Renal cortical epithelial cell (primary cell): Measurements from ENCODE around the gene EIF4A2. TPM values are rescaled to one million over a fixed set of nuclear protein-coding genes. Genes with fewer than 3 reads are reported as not detected.
"Not testable (repeated sequence)": the region's sequence is repeated elsewhere in the genome, so short reads cannot be mapped to it uniquely, and the experiment has no call there.

Experiments used
- DNase-seq: peaks from one replicate; pipeline ENCODE4 v3.0.0-alpha.2; 2011; ENCODE audit warnings: low read depth
- total RNA-seq: library from RNA; depleted of rRNA; stranded (reverse); fragments of >200 nt; gene quantifications from 2 replicates; pipeline ENCODE4 v1.2.3, GENCODE V29; 2014

The EIF4A2 gene
- total RNA-seq, 1 donor from 2014 or later, result 725 TPM

DNA sequence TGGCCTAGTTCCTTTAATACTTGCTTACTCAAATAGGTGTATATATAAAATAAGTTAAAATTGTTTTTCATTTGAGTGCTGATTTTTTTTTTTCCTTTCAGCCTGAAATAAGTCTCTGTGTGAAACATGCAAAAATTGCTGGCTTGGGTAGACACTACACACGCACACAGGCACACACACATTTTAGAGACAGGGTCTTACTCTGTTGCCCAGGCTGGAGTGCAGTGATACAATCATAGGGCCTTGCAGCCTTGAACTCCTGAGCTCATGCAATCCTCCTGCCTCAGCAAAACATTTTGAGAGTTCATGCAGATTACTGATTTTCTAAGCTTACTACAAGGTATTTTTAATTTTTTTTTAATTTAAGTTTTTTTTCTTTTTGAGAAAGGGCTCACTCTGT lies 35.6 kb downstream of the EIF4A2 start:
- no peak for DNase-seq

DNA sequence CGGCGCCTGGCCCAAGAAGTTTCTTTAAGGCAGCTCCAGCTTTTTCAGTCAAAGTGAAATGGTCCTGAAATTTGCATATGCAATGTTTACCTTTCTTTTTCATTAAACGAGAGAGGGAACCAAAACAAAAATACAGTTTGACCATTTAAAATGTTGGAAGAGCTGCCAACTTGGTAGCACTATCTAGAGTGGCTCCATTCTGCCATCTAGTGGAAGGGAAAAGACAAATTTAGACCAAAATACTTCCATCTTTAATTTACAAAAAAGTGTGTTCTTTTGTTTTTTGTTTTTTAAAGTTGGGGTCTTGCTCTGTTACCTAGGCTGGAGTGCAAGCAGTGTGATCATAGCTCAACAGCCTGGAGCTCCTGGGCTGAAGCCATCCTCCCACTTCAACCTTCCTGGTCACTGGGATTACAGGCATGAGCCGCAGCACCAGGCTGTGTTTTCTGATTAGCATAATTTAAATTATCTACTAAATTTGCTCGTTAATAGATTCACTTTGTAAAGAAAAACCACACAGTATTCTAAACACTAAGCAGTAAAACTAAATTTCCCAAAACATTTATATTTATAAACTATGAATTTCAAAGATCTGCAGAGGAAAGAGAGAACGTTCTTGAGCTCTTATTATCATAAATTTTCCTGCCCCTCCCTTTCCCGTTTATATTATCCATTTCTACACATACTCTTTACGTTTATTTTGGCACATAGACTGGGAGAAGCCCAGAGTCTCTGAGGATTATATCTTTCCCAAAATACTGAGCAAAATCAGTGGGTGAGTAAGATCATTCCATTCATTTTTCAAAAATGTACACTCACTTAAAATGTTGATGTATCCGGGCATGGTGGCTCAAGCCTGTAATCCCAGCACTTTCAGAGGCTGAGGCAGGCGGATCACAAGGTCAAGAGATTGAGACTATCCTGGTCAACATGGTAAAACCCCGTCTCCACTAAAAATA lies 38.3 kb downstream of the EIF4A2 start:
- peak; percentile 58 for DNase-seq

GRCh38 chr3:186822388-186822759 lies 39.0 kb downstream of the EIF4A2 start:
- not testable (repeated sequence) for DNase-seq

DNA sequence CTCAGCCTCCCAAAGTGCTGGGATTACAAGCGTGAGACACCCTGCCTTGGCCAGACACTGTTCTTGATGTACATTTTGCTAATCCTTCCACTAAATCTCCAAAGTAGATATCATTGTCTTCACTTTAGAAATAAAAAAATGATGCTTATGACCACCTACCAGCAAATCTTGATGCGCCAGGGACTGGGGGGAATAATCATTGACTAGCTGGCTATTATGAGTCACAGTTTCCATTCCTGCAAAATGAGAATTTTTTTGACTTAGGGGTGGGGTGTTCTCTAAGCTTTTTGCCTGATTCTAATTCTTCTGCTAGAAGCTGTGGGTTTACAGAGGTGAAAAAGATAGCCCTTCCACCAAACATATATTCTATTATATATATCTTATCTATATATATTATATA lies 40.0 kb downstream of the EIF4A2 start:
- DNase-seq, result peak; percentile 72

DNA sequence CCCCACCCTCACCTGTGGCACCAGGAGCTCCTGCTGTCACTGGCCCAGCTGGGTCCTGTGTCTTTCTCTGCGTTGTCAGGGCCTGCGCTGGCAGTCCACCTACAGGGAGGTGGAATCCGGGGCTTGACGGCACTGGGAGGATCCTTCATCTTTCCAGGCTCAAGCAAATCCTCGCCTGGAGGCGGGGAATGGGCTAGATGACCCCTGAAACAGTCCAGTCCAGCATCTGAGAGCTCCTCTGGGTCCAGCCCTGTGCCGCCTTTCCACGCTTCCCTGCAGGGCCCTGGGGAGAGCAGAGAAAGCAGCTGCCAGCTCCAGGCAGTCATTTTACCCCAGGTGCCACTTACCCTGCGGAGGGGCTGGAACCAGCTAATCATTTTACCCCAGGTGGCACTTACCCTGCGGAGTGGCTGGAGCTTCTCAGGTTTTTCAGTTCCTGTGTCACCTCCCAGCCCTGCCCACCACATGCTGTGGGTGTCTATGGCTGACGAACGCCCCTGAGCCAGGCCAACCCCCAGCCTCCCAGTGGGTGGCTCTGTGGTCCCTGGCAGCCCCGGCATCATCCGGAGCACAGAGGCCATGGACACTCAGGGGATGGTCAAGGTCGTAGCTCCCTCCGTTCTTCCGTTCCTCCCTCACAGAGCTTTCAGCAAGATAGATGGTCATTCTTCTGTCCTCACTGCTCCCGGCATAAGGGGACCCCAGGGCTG lies 41.2 kb downstream of the EIF4A2 start:
- DNase-seq, result no peak

- DNase-seq, result peak; percentile 59
Observed at GRCh38 chr3:186825294-186825821, 42.0 kb downstream of the EIF4A2 start.

DNA sequence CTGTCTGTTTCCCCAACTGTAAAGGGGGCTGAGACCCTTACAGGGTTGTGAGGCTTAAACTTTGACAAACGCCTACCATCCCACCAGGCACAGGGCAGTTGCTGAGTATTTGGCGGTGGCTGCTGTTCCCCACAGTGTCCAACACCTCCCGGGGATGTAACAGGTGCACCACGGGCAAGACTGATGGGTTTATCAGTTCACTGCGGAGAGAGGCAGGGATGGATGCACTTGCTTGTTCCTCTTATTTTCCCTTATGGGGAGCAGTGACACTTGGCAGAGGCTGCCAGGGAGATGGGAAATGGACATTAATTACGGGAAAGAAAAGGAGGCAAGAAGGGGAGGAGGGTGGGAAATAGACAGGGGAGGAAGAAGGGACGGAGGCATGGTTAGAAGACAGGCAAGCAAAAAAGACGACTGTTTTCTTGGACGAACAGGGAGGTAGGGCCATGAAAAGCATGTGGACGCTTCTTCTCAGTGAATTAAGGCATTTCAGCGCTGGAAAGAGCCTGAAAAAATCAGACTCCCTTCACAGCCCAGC lies 42.6 kb downstream of the EIF4A2 start:
- DNase-seq, result no peak

GRCh38 chr3:186826410-186826975 lies 43.1 kb downstream of the EIF4A2 start:
- DNase-seq, result no peak

DNA sequence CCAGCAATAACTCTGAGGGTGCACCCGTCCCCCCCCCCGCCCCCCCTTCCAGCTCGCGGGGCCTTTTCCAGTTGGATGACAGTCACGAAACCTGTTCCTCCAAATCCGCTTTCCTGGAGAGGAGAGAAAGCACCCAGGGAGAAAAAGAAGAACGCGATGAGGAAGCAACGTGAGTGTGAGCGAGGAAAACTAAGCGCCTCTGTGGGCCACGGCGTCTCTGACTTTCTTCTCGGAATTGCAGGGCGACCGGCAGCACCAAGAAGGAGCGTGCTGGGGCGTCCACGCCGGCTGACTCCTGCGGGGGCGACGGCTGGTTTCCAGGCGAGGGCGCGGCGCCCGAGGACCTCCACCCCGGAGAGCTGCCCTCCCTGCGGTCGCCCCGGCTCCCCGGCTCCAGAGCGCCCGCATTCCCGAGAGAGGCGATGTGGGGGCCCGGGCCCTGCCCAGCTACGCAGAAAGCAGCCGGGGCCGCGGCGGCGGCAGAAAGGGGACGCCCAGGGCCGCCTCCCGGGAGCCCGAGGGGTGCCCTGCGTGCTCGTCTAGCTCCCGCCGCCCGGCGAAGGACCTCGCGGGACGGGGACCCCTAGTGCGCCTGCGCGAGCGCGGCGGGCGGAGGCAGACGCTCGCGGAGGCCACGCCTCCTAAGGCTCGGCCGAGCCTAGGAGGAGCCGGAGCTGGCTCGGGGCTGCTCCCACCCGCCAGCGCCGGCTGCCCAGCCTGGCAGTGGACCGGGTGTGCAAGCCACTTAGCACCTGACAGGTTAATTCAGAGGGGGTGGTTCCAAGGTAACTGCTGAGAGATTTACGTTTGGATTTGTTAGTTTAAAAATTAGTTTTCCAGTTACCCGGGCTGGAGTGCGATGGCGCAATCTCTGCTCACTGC lies 43.8 kb downstream of the EIF4A2 start:
- peak; percentile 69 for DNase-seq

- DNase-seq, result no peak
Observed at GRCh38 chr3:186828340-186828739, 45.0 kb downstream of the EIF4A2 start.

- no peak for DNase-seq
Observed at GRCh38 chr3:186831798-186832197, 48.4 kb downstream of the EIF4A2 start.

DNA sequence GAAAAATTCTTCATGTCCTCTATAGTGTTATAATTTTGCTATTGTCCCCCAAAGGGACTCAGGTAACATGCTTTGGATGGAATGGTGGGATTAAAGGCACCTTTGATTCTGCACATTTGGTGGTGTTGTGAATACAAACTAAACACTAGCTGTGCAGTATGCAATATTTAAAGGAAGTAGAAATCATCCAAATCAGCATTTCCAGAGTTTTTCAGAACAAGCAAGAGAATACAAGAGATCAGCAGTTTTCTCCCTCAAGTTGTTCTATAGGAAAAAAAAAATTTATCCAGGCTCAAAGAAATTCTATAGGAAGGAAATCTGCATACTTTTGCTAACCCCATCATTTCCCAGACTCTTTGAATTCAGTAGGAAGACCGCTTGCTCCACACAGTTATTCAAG lies 48.9 kb downstream of the EIF4A2 start:
- DNase-seq, result no peak

Other genes with a start within 250 kb of the EIF4A2 start
- 1.2 TPM in 1 of 2 replicates, not detected in the other for gene CRYGS, start 239.2 kb upstream of the EIF4A2 start, total RNA-seq
- gene TBCCD1, start 216.2 kb upstream of the EIF4A2 start, total RNA-seq, result 15.5 and 16.0 TPM in 2 replicates
- gene DNAJB11, start 212.9 kb upstream of the EIF4A2 start, total RNA-seq, result 57.9 and 62.9 TPM in 2 replicates
- not detected in 2 replicates for gene AHSG, start 170.5 kb upstream of the EIF4A2 start, total RNA-seq
- not detected in 2 replicates for gene FETUB, start 143.2 kb upstream of the EIF4A2 start, total RNA-seq
- 0.15 TPM in 1 of 2 replicates, not detected in the other for gene HRG, start 117.6 kb upstream of the EIF4A2 start, total RNA-seq
- 0.99 TPM in 1 of 2 replicates, not detected in the other for gene KNG1, start 66.2 kb upstream of the EIF4A2 start, total RNA-seq
- 22.0 and 35.3 TPM in 2 replicates for gene RFC4, start 22.9 kb downstream of the EIF4A2 start, total RNA-seq
- not detected in 2 replicates for gene ADIPOQ, start 59.1 kb downstream of the EIF4A2 start, total RNA-seq
- 14.6 and 40.3 TPM in 2 replicates for gene ST6GAL1, start 146.9 kb downstream of the EIF4A2 start, total RNA-seq